ENCODE results near the gene C1orf53. TPM values are rescaled to one million over a fixed set of nuclear protein-coding genes. Genes with fewer than 3 reads are reported as not detected.

C1orf53 gene
- total RNA-seq, 1 experiment from 2014 or later = 1.4 TPM

GRCh38 chr1:197933016-197933415 is 30.6 kb downstream of the C1orf53 start:
- peaks cover 5 to 7% of the 10 kb centered on the region in 2 experiments; a peak in 3 of 4 replicates for H3K4me1 Mint-ChIP-seq
- H3K56ac ChIP-seq (ENCODE audit: insufficient read length, low read depth, low read length) = no peak overlapping the region
- no peak for DNase-seq
- H4K5ac ChIP-seq (ENCODE audit: insufficient read length, low read depth, low read length) = no peak overlapping the region
- H3K79me1 ChIP-seq (ENCODE audit: insufficient read depth, low read depth, low read length, poor library complexity, severe bottlenecking) = no peaks in the 10 kb centered on the region
- no peak overlapping the region for H2BK15ac ChIP-seq (ENCODE audit: low read depth, low read length)
- no peak overlapping the region for H3K18ac ChIP-seq (ENCODE audit: insufficient read length, low read depth, low read length)
- H3K4me3 Mint-ChIP-seq = no peak overlapping the region
- no peaks in the 10 kb centered on the region for H4K20me1 ChIP-seq (ENCODE audit: control insufficient read depth, insufficient read depth, insufficient read length)
- no peaks in the 10 kb centered on the region for H3K36me3 Mint-ChIP-seq (ENCODE audit: insufficient read depth in 1 of 3, low read depth in 3 of 3)
- H2AFZ ChIP-seq (ENCODE audit: low read length) = no peak overlapping the region
- no peak overlapping the region for H3K27ac ChIP-seq (ENCODE audit: insufficient read length, low read depth, low read length)
- no peak for TF ChIP-seq CTCF (conservative IDR thresholded peaks at IDR 0.05)
- H3K9me3 ChIP-seq (ENCODE audit: control insufficient read depth, low read depth, low read length) = no peaks in the 10 kb centered on the region
- H4K91ac ChIP-seq (ENCODE audit: insufficient read length, low read depth, low read length) = no peak overlapping the region
- H3K9me3 Mint-ChIP-seq = no peaks in the 10 kb centered on the region
- no peak overlapping the region for H3K4ac ChIP-seq (ENCODE audit: low read depth, low read length)
- no peak overlapping the region for H3K4me2 ChIP-seq (ENCODE audit: insufficient read depth, insufficient read length, low read length)
- no peaks in the 10 kb centered on the region for H3K79me2 ChIP-seq (ENCODE audit: insufficient read depth, low read length)
- H2BK5ac ChIP-seq (ENCODE audit: insufficient read length, low read length) = no peak overlapping the region
- no peak overlapping the region for H2BK12ac ChIP-seq (ENCODE audit: insufficient read length, low read depth, low read length)
- no peaks in the 10 kb centered on the region for H3K4me1 ChIP-seq (ENCODE audit: insufficient read depth, low read length)
- no peak overlapping the region for H3K23ac ChIP-seq (ENCODE audit: insufficient read length, low read depth, low read length)
- H4K8ac ChIP-seq (replicated peaks; ENCODE audit: insufficient read length, low read depth, low read length) = no peak overlapping the region
- no peaks in the 10 kb centered on the region for H3K27me3 ChIP-seq (ENCODE audit: insufficient read depth, low read length)
- no peak overlapping the region for H3T11ph ChIP-seq (ENCODE audit: low read length)
- no peak overlapping the region for H2AK5ac ChIP-seq (ENCODE audit: insufficient read length, low read length)
- H3K27ac Mint-ChIP-seq = no peak overlapping the region
- H2BK20ac ChIP-seq (ENCODE audit: low read depth, low read length, poor library complexity, severe bottlenecking) = no peak overlapping the region
- H2BK120ac ChIP-seq (ENCODE audit: low read depth, low read length, poor library complexity, severe bottlenecking) = no peak overlapping the region
- no CpG with 5 or more reads among the region's 1 CpG for WGBS (ENCODE audit: extremely low coverage, insufficient read length, low lambda C conversion rate)
- no peak overlapping the region for H3K14ac ChIP-seq (ENCODE audit: insufficient read depth, low read length)
- H3K9ac ChIP-seq (ENCODE audit: extremely low read depth, insufficient read length, low read length) = no peak overlapping the region
- H3K23me2 ChIP-seq (ENCODE audit: insufficient read length, low read depth, low read length, poor library complexity, severe bottlenecking) = no peaks in the 10 kb centered on the region
- peaks cover 9% of the 10 kb centered on the region for H3K27me3 Mint-ChIP-seq (ENCODE audit: low read depth)
